Measurements from ENCODE around the gene ZC3H14.

The ZC3H14 gene

GRCh38 chr14:88614218-88614907 is 51.5 kb downstream of the ZC3H14 start:
- H3K4me3 ChIP-seq (replicated peaks in 1 of 2; ENCODE audit: low read depth in 2 of 2, low read length in 2 of 2): no peak overlapping the region
- peak; percentile 64 to 82 for DNase-seq (ENCODE audit: low read depth in 2 of 2)
- no peak for TF ChIP-seq CTCF (IDR thresholded peaks at IDR 0.05; ENCODE audit: low read depth, low read length)

- no peak for DNase-seq (ENCODE audit: low read depth in 2 of 2)
- no peak for TF ChIP-seq CTCF (IDR thresholded peaks at IDR 0.05; ENCODE audit: low read depth, low read length)
- no peak overlapping the region for H3K4me3 ChIP-seq (replicated peaks in 1 of 2; ENCODE audit: low read depth in 2 of 2, low read length in 2 of 2)
Observed at GRCh38 chr14:88616697-88617096, 53.9 kb downstream of the ZC3H14 start.

DNA sequence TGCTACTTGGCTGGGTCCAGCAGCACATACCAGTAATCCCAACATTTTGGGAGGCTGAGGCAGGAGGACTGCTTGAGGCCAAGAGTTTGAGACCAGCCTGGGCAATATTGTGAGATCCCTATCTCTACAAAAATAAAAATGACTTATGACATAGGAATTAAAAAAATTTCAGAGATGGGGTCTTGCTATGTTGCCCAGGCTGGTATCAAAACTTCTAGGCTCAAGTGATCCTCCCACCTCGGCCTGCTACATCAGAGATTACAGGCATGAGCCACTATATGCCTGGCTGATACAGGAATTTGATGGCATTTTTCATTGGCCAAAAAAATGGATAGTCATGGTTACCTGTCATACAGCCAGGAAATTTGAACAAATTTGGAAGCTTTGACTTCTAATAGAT is 54.6 kb downstream of the ZC3H14 start:
- TF ChIP-seq CTCF (IDR thresholded peaks at IDR 0.05; ENCODE audit: low read depth, low read length): no peak
- no peak overlapping the region for H3K4me3 ChIP-seq (replicated peaks in 1 of 2; ENCODE audit: low read depth in 2 of 2, low read length in 2 of 2)
- no peak for DNase-seq (ENCODE audit: low read depth in 2 of 2)

- no peak for TF ChIP-seq CTCF (IDR thresholded peaks at IDR 0.05; ENCODE audit: low read depth, low read length)
- no peak for DNase-seq (ENCODE audit: low read depth in 2 of 2)
- no peak overlapping the region for H3K4me3 ChIP-seq (replicated peaks in 1 of 2; ENCODE audit: low read depth in 2 of 2, low read length in 2 of 2)
Observed at GRCh38 chr14:88618476-88618875, 55.6 kb downstream of the ZC3H14 start.

DNA sequence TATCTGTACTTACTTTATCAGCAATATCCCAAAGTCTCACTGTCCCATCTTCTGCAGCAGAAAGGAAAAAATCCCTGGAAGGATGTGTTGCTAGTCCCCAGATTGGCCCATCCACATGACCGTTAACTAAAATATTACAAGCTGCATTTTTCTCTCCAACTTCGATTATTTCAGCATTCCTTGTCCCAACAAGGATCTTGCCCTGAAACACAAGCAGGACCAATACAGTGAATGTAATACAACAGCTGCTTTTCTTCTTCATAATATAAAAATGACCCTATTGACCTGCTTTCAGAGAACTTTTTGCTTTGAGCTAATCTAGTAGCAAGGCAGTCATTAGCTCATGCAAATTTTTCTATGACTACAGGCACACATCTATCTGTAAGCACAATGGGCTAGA is 58.3 kb downstream of the ZC3H14 start:
- H3K4me3 ChIP-seq (replicated peaks in 1 of 2; ENCODE audit: low read depth in 2 of 2, low read length in 2 of 2): no peak overlapping the region
- no peak for DNase-seq (ENCODE audit: low read depth in 2 of 2)
- no peak for TF ChIP-seq CTCF (IDR thresholded peaks at IDR 0.05; ENCODE audit: low read depth, low read length)

- no peak for TF ChIP-seq CTCF (IDR thresholded peaks at IDR 0.05; ENCODE audit: low read depth, low read length)
Observed at GRCh38 chr14:88625671-88626070, 62.8 kb downstream of the ZC3H14 start.

GRCh38 chr14:88628033-88628432 is 65.2 kb downstream of the ZC3H14 start:
- TF ChIP-seq CTCF (IDR thresholded peaks at IDR 0.05; ENCODE audit: low read depth, low read length): no peak

More at GRCh38 chr14:88625671-88626070, 62.8 kb downstream of the ZC3H14 start:
- no peak overlapping the region for H3K4me3 ChIP-seq (replicated peaks in 1 of 2; ENCODE audit: low read depth in 2 of 2, low read length in 2 of 2)
- no peak for DNase-seq (ENCODE audit: low read depth in 2 of 2)

More at GRCh38 chr14:88628033-88628432, 65.2 kb downstream of the ZC3H14 start:
- no peak for DNase-seq (ENCODE audit: low read depth in 2 of 2)
- H3K4me3 ChIP-seq (replicated peaks in 1 of 2; ENCODE audit: low read depth in 2 of 2, low read length in 2 of 2): no peak overlapping the region

Measured in cardiac fibroblast (primary cell).